Stimulated activated CD8-positive, alpha-beta memory T cell treated with anti-CD3 and anti-CD28 coated beads, Interleukin-15, amount 100 ng/mL, for 48 hours (primary cell): ENCODE data around the gene UBE2G2.

Source experiments
- DNase-seq, 2 donors: peaks; one replicate each; pipeline ENCODE4 v3.0.0-alpha.2; 2020; ENCODE audit warnings: low read depth in 2 of 2

The UBE2G2 gene

DNA sequence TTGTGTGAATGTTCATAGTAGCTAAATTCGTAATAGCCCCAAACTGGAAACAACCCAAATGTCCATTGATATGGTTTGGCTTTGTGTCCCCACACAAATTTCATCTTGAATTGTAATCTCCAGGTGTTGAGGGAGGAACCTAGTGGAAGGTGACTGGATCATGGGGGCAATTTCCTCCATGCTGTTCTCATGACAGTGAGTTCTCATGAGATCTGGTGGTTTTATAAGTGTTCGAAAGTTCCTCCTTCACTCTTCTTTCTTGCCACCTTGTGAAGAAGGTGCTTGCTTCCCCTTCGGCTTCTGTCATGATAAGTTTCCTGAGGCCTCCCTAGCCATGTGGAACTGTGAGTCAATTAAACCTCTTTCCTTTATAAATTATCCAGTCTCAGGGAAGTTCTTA lies 11.3 kb downstream of the UBE2G2 start:
- no peak for DNase-seq

DNA sequence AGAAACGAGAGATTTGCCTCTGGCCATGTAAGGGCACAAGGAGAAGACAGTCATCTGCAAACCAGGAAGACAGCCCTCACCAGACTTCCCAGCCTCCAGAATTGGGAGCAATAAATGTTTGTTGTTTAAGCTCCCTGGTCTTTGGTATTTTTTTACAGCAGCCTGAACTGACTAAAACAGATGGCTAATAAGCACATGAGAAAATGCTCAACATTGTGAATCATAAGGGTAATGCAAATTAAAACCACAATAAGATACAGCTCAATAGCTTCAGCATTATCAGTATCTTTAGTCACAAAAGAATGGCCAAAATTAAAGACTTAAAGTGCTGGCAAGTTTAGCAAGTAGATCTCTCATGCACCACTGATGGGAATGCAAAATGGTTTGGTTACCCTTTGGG lies 11.7 kb downstream of the UBE2G2 start:
- DNase-seq = no peak

DNA sequence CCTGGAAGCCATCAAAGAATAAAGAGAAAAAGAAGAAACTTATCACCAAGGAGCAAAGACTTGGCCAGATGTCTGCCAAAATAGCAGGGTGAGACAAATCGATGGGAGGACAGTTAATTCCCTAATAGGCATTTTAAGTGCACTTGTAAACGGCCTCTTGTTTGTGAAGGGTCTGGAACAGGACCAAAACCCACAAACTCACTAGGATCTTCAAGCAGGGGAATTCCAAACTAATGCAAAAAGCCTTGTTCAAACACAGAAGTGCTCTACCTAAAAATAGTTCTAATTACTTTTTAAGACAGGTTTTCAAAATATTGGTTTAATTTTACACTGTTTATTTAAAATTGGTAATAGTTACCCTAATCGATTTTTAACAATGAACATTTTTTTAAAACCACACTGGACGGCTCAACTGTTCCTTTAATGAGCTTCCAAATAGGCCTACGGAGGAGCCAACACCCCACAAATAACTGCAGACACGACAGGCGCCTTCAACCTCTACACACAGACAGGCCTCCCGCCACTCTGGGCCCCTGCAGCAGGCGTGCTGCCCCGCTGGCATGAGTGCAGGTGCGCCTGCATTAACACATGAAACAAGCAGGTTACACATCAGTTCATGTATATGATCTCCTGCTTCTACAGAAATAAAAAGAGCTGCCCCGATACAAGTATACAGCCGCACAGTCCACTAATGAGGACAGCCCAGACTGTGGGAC lies 15.8 kb downstream of the UBE2G2 start:
- DNase-seq = no peak

DNA sequence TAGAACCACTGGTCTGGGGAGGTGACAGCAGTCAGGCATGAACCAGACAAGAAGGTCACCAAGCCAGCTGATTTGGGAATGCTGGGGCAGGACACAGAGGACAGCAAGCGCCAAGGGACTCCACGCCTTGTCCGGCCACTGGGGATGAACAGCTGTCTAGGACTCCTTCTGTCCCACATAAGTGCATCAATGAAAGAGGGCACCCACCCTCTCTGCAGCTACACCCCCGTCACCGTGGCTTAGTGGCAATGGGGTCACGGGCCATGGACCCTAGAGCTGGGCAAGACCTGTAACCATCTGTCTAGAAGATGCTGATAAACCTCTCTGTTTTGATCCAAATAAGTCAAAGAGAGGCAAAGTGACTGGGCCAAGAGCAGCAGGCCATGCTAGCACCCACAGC lies 16.8 kb downstream of the UBE2G2 start:
- no peak for DNase-seq

DNA sequence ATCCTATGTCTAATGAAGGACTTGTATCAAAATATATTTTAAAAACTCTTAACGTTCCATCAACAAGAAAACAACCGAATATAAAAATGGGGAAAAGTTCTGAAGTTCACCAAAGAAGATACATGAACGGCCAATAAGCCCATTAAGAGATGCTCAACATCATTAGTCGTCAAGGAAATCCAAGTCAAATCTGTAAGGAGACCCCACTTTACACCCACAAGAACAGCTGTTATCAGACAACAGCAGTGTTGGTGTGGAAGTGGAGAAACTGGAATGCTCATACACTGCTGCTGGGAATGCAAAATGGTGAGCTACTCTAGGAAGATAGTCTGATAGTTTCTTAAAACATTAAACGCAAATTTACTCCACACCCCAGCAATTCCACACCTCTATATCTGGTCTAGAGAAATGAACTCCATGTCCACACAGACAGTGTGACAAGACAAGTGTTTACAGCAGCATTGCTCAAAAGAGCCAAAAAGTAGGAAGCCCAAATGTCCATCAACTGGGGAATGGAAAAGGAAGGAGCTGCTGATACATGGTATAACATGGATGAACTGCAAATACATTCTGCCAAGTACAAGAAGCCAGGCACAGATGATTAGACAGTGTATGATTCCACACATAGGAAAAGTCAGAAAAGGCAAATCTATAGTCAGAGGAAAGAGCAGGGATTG lies 18.5 kb downstream of the UBE2G2 start:
- no peak for DNase-seq

DNA sequence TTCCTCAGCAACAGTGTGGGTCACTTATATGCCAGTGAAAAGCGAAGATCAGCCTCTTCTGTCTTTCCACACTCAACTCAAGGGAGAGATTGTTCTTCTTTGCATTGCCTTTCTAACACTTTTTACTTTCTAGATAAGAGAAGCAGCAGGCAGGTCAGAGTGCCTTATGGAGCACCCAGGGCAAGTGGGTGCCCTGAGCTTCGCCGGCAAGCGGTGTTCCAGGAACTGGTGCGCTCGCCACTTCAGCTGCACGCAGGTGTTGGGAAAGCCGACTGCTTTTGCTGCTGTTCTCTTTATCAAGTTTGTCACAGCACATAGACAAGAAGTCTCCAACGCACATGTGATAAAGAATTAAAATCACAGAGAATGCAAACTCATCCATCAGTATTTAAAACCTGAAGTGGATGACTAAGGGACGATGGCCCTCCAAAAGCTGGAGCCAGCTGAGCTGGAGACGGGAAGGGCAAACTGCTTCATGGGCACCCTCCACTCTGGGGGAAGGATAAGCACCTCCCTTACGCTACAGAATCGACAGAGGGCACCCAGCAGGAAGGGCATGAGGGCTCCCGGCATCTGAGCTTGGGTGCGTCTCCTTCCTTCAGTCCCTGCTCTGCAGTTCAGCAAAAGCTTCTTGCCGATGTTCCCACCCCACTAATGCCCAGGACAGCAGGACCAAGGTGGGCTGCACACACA lies 20.7 kb downstream of the UBE2G2 start:
- DNase-seq = no peak

GRCh38 chr21:44780137-44780502 lies 21.5 kb downstream of the UBE2G2 start:
- no peak for DNase-seq

DNA sequence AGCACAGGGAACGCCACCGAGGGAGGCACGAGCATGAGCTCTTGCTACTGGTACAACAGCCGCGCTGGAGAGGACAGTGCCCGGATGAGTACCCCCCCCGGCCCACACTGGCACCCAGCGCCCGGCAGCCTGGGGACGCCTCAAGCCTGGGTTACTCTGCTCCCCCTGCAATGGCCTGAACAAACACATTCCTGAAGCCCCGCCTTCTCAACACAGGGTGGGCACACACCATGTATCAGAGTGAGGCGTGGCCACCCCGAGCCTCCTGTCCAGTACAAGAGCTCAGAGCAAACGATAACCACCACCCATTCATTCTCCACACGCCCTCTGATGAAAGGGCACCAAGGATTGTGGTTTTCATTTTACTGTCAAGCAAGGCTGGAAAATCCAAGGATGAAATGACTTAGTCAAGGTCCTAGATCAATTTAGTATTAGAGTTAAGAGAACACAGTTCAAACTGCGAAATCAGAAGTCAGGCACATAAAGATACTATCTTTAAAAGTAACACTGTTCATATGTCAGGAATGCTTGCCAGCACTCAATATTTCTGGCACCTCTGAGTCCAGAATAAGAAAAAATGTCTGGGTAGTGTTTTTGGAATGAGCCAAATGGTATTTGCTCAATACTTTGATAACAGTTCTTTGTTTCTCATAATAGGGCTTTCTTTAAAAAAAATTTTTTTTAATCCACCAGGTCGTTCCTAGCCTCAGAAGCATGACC lies 22.0 kb downstream of the UBE2G2 start:
- no peak for DNase-seq

- no peak for DNase-seq
Measured at GRCh38 chr21:44778983-44779382, 22.6 kb downstream of the UBE2G2 start.

DNA sequence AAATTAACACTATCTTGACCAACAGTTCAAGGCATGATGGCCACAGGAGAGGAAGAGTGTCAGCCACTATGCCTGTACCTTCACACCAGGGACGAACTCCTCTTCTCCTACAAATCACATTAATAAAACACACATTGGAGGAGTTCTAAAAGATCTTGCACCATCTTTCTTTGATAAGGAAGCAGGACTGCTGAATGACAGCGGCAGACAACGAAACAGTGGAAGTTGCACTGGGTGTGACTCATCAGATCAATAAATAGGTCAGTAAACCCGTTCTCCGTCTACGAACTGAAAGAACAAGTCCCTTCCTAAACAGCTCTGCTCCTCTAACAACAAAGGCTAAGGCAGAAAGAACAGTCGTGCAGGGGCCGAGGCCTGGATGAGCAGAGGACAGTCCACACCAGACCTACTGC lies 23.1 kb downstream of the UBE2G2 start:
- DNase-seq = no peak

DNA sequence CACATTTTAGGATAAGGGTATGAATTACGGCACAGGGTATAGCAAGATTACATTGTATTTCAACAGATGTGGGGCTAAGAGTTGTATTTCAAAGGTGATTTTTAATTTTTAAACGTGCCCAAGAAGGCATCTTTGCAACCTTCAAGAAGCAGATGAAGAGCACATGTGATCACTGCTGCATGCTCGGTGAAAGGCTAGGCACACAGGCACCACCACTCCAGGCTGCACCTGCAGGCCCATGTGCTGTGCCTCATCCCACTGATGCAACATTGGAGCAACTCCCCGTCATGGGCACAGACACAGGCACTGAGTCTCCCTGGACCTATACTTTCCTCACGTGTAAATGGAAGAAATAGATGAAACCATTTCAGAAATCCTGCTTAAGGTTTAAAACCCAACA lies 23.5 kb downstream of the UBE2G2 start:
- DNase-seq = no peak

- DNase-seq = no peak
Measured at GRCh38 chr21:44774972-44775371, 26.6 kb downstream of the UBE2G2 start.

GRCh38 chr21:44773291-44773932 lies 28.2 kb downstream of the UBE2G2 start:
- DNase-seq = no peak

- no peak for DNase-seq
Measured at GRCh38 chr21:44771896-44772525, 29.6 kb downstream of the UBE2G2 start.

DNA sequence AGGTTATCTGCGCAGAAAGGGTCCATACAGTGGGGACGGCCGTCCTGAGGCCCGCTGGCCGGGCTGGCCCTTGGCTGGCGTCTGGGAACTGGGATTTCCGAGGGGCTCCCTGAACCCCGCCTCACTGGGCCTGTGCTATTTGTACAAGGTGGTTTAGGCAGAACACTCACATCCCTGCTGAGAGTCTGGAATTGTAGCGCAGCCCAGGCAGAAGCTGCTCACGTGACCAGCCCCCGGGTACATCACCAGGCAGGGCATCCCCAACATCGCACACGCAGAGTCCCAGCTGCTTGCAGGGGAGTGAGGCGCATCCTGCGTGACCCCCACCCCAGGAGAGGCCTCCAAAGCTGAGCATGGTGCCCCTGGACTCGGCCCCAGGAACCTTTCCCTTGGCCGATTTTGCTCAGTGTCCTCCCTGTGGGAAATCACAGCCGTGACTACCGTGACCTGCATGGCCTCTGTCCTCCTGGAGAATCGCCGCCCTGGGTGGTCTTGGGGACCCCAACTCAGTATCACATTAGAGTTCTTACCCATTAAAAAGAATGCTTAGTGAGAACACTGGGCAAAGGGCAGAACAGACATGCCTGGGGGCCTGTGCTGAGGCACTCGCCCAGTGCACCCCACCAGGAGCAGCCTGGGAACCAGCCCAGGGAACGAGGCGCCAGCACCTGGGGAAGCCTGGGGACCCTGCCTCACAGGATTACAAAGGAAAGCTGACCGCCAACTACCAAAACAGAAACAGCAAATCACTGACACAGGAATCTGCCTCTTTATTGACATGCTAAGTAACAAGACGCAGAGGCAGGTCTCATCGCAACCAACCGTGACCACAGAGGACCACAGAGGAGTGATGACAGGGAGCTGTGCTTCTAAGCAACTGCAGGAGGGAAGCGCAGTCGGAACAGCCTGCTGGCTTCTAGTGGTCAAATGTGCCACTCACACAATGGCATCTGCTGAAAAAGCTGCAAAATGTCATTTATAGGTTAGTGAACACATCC lies 33.5 kb downstream of the UBE2G2 start:
- no peak for DNase-seq

- DNase-seq = no peak
Measured at GRCh38 chr21:44766818-44767354, 34.7 kb downstream of the UBE2G2 start.

- no peak for DNase-seq
Measured at GRCh38 chr21:44766014-44766817, 35.4 kb downstream of the UBE2G2 start.

DNA sequence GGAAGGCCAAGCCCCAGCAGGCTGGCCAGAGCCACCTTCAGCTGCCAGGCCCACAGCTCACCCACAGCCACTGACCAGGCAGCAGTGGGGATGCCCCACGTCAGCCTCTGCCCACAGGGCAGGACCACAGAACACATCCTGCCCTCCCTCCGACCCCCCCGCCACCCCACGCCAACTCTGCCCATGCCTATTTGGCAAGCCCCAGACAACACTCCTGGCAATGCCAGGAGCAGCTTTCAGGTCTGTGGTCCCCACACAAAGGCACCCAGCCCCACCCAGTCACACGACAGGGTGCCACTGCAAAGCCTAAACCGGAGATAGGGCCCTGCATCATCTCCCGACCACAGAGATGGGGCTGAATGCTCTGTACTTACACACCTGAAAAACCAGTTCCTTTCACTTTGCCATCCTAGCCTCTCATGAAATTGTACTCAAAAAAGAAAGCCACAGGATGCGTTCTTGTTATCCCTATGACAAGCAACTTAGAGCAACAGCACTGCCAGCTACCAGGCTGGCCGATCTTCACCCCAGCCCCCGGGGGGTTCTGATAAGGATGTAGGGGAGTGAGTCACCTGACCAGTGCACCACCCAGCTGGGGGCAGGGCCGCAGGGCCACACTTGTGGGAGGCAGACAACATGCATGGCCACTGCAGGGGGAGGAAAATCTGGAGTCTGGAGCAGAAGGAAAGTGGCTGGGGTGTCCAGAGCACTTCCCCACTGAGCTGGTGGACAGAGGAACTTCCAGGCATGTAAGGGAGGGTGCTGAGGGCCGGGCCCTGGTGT lies 36.2 kb downstream of the UBE2G2 start:
- DNase-seq = peak in 1 of 2 donors; percentile 8
